Endothelial cell of umbilical vein (primary cell): ENCODE measurements around the gene ARL6IP4. TPM values are rescaled to one million over a fixed set of nuclear protein-coding genes. Genes with fewer than 3 reads are reported as not detected.
A peak's percentile ranks its signal among the peaks of the same experiment; 100 is the strongest.

Source experiments
- BruUV-seq: library from RNA; stranded (reverse); fragments of 400-500 nt; replicated peaks from 2 replicates; lab custom pipeline; 2021; lab: Mats Ljungman, UMichigan
- CTCF ChIA-PET: fragments of 300-600, 350-600 bp; sonication (Branson Sonifier 250); formaldehyde crosslinking; loops from one replicate; lab custom pipeline; 2021; ENCODE audit warnings: antibody characterized with exemption, inconsistent platforms; lab: Charles Lee
- POLR2A ChIA-PET: fragments of 300-600, 350-600 bp; sonication (Branson Sonifier 250); formaldehyde crosslinking; loops from one replicate; lab custom pipeline; 2021; ENCODE audit warnings: antibody characterized with exemption, inconsistent platforms; lab: Charles Lee
- DNase-seq: peaks from one replicate; pipeline ENCODE4 v3.0.0-alpha.2; 2011; ENCODE audit warnings: low read depth, low spot score
- FAIRE-seq: peaks from 2 replicates; lab custom pipeline; 2011; peaks lifted over from hg19 to GRCh38; lab: Jason Lieb, UNC
- H2AFZ ChIP-seq: 2 replicates; pipeline ENCODE4 v1.6.0; 2012; ENCODE audit warnings: low read depth, low read length, control low read depth, inconsistent platforms
- H3K27ac ChIP-seq: 2 replicates; pipeline ENCODE4 v1.5.1; 2011; ENCODE audit warnings: low read depth, mild to moderate bottlenecking, control low read depth, low read length, moderate library complexity; ENCODE audit not compliant: insufficient read depth
- H3K27me3 ChIP-seq, 2 experiments: 2 replicates each; pipeline versions ENCODE4 v1.6.0 to v1.6.1; 2011; ENCODE audit warnings: low read length in 2 of 2, mixed read lengths in 1 of 2; ENCODE audit not compliant: control insufficient read depth in 2 of 2, insufficient read depth in 2 of 2
- H3K36me3 ChIP-seq, 2 experiments: 2 replicates in 1 of 2; 3 replicates in 1 of 2; pipeline ENCODE4 v1.5.1; 2011; ENCODE audit warnings: low read length in 2 of 2, mild to moderate bottlenecking in 1 of 2, moderate library complexity in 1 of 2; ENCODE audit not compliant: control insufficient read depth in 2 of 2, insufficient read depth in 2 of 2; ENCODE audit errors: extremely low read depth in 1 of 2
- H3K4me1 ChIP-seq: 3 replicates; pipeline ENCODE4 v1.5.1; 2011; ENCODE audit warnings: mild to moderate bottlenecking, low read length; ENCODE audit not compliant: control insufficient read depth, insufficient read depth; ENCODE audit errors: extremely low read depth
- H3K4me2 ChIP-seq: 2 replicates; pipeline ENCODE4 v1.6.1; 2011; ENCODE audit warnings: low read length, control low read depth, mixed read lengths; ENCODE audit not compliant: insufficient read depth
- H3K4me3 ChIP-seq, 3 experiments: fragments of 200-600 bp in 1 of 3; sonication (generic), shearing (Covaris generic) in 1 of 3; replicated peaks in 1 of 3; 2 replicates each; pipeline ENCODE4 v1.5.1; 2011 to 2016; ENCODE audit warnings: control low read depth in 3 of 3, low read length in 3 of 3, mild to moderate bottlenecking in 2 of 3, inconsistent platforms in 1 of 3, low read depth in 1 of 3, moderate library complexity in 1 of 3; ENCODE audit not compliant: insufficient read depth in 1 of 3
- H3K79me2 ChIP-seq: 2 replicates; pipeline ENCODE4 v1.6.0; 2012; ENCODE audit warnings: low read length, inconsistent platforms; ENCODE audit not compliant: control insufficient read depth, insufficient read depth
- H3K9ac ChIP-seq: replicated peaks from 2 replicates; pipeline ENCODE3; 2011; ENCODE audit warnings: low read length, control low read depth; ENCODE audit not compliant: insufficient read depth; ENCODE audit errors: extremely low read depth
- H3K9me1 ChIP-seq: replicated peaks from 3 replicates; pipeline ENCODE4 v1.6.0; 2011; ENCODE audit warnings: mild to moderate bottlenecking, low read length; ENCODE audit not compliant: control insufficient read depth, insufficient read depth; ENCODE audit errors: extremely low read depth
- H3K9me3 ChIP-seq: replicated peaks from 2 replicates; pipeline ENCODE4 v1.5.1; 2012; ENCODE audit warnings: low read length, inconsistent platforms; ENCODE audit not compliant: control insufficient read depth, insufficient read depth
- H4K20me1 ChIP-seq: replicated peaks from 2 replicates; pipeline ENCODE3; 2011; ENCODE audit warnings: mild to moderate bottlenecking, low read length; ENCODE audit not compliant: control insufficient read depth, insufficient read depth; ENCODE audit errors: extremely low read depth
- CTCF ChIP-seq, 2 donors: IDR thresholded peaks; 1 replicate in 1 of 2; 2 replicates in 1 of 2; pipeline ENCODE4 v1.5.1; 2011; ENCODE audit warnings: low read length in 2 of 2, mild to moderate bottlenecking in 2 of 2, moderate library complexity in 2 of 2, control low read depth in 1 of 2, inconsistent platforms in 1 of 2, low read depth in 1 of 2; ENCODE audit not compliant: insufficient read depth in 1 of 2; ENCODE audit errors: extremely low read depth in 1 of 2
- EZH2 ChIP-seq: IDR thresholded peaks from 2 replicates; pipeline ENCODE4 v1.6.1; 2012; ENCODE audit warnings: borderline replicate concordance, low read depth, mild to moderate bottlenecking, moderate library complexity, low read length, inconsistent platforms; ENCODE audit not compliant: severe bottlenecking
- FOS ChIP-seq: IDR thresholded peaks from 2 replicates; pipeline ENCODE4 v1.6.1; 2011; ENCODE audit warnings: mild to moderate bottlenecking, low read length, moderate library complexity, borderline replicate concordance; ENCODE audit not compliant: insufficient read depth
- GATA2 ChIP-seq: IDR thresholded peaks from 2 replicates; pipeline ENCODE4 v1.7.0; 2011; ENCODE audit warnings: low read depth, mild to moderate bottlenecking, moderate library complexity, mixed read lengths, low read length; ENCODE audit not compliant: insufficient read length, insufficient read depth
- JUN ChIP-seq: IDR thresholded peaks from 2 replicates; pipeline ENCODE4 v1.6.1; 2011; ENCODE audit warnings: borderline replicate concordance, low read depth; ENCODE audit not compliant: insufficient read length, insufficient read depth
- MYC ChIP-seq: IDR thresholded peaks from one replicate; pipeline ENCODE4 v1.6.1; 2011; ENCODE audit warnings: mild to moderate bottlenecking, low read depth, low read length
- POLR2A ChIP-seq: IDR thresholded peaks from 2 replicates; pipeline ENCODE4 v1.6.1; 2012; ENCODE audit warnings: low read depth, mild to moderate bottlenecking, control low read depth, low read length
- POLR2AphosphoS5 ChIP-seq: IDR thresholded peaks from 2 replicates; pipeline ENCODE4 v1.6.1; 2012; ENCODE audit warnings: low read depth, mild to moderate bottlenecking, control low read depth, low read length, moderate library complexity; ENCODE audit not compliant: insufficient read depth
- dilution Hi-C: fragments of 300-500 bp; cut with MboI; formaldehyde crosslinking; loops from one replicate; pipeline ENCODE4 v1.15.0; 2019; ENCODE audit warnings: low sequenced_read_pairs; ENCODE audit not compliant: extremely low pct_ligation_motif_present
- intact Hi-C: fragments of 100-400 bp; cut with micrococcal nuclease; formaldehyde crosslinking; loops from one replicate; pipeline ENCODE4 v1.10.0; 2022
- polyA plus RNA-seq, 4 experiments: library from polyadenylated mRNA; depleted of rRNA in 3 of 4; stranded (reverse) in 3 of 4; unstranded in 1 of 4; fragments of >200 nt; gene quantifications; 2 replicates each; pipeline versions ENCODE4 v1.2.1 to v1.2.3, GENCODE V29; 2011 to 2012; ENCODE audit warnings: missing spikeins in 1 of 4
- total RNA-seq: library from RNA; stranded (reverse); gene quantifications from 2 replicates; pipeline ENCODE4 v1.2.3, GENCODE V29; 2021
- TF ChIP-seq, protein P1 (sequence below): IDR thresholded peaks from 2 replicates; pipeline ENCODE4 v1.6.1; 2011; ENCODE audit not compliant: insufficient read depth, insufficient read length

Gene ARL6IP4
- total and polyA plus RNA-seq, 2 donors (not counting 3 experiments of a cell fraction or from before 2014, with no cell fraction given) = 193 to 226 TPM

DNA sequence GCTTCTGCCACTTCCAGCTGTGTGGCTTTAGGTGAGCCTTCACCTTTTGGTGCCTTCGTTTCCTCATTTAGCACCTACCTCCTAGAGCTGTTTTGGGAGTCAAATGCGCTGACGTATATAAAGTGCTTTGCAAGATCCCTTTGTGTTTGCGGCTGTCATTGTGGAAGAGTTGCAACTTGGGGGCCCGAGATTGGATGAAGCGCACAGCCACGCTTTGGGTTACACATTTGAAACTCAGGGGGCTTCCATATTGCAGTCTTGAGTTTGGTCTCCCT, 636 bp upstream of the ARL6IP4 start:
- FAIRE-seq (peak; percentile 69), DNase-seq (no peak)
- no TSS peak for BruUV-seq
- TF ChIP-seq POLR2A = no peak
- TF ChIP-seq MYC = no peak
- TF ChIP-seq JUN = no peak
- no peak for TF ChIP-seq FOS
- TF ChIP-seq GATA2 = no peak
- no peak for TF ChIP-seq POLR2AphosphoS5
- TF ChIP-seq, protein P1, sequence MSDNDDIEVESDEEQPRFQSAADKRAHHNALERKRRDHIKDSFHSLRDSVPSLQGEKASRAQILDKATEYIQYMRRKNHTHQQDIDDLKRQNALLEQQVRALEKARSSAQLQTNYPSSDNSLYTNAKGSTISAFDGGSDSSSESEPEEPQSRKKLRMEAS = no peak
- TF ChIP-seq EZH2 = no peak
- TF ChIP-seq CTCF (IDR thresholded peaks at IDR 0.05; ENCODE audit: extremely low read depth in 1 of 2, insufficient read depth in 1 of 2, low read depth in 1 of 2, low read length in 2 of 2) = no peak
- H3K79me2 ChIP-seq = peaks cover 25% of the 10 kb centered on the region
- dilution Hi-C loops = no loop called here
- peak overlapping the region; percentile 88 for H3K4me2 ChIP-seq
- peaks cover 0 to 9% of the 10 kb centered on the region in 2 experiments for H3K36me3 ChIP-seq
- CTCF ChIA-PET = interaction anchor here (1.4 to 2.0 kb wide), 5 partner anchors 12 to 258 kb away, joined by 3 to 5 read pairs (median 4); no protein-coding TSS in a partner anchor
- POLR2A ChIA-PET = no interaction called here
- H3K9me3 ChIP-seq = no peaks in the 10 kb centered on the region
- no peaks in the 10 kb centered on the region for H3K27me3 ChIP-seq
- H3K27ac ChIP-seq = peak overlapping the region; percentile 78
- intact Hi-C loops = no loop called here
- H2AFZ ChIP-seq = peak overlapping the region; percentile 67
- H3K9me1 ChIP-seq = no peaks in the 10 kb centered on the region
- H4K20me1 ChIP-seq = no peaks in the 10 kb centered on the region
- H3K4me1 ChIP-seq = peaks cover 41% of the 10 kb centered on the region
- peak overlapping the region; percentile 48 to 83 (median 60) for H3K4me3 ChIP-seq
- peak overlapping the region; percentile 90 for H3K9ac ChIP-seq
